GM12872 (cell line): Measurements from ENCODE around the gene PLCL2.

ENCODE experiments used
- TF ChIP-seq, protein P1 (sequence below): IDR thresholded peaks from 3 replicates; pipeline ENCODE4 v1.5.1; 2011; ENCODE audit warnings: low read depth, mild to moderate bottlenecking, low read length, moderate library complexity; ENCODE audit not compliant: insufficient read depth

PLCL2 gene

DNA sequence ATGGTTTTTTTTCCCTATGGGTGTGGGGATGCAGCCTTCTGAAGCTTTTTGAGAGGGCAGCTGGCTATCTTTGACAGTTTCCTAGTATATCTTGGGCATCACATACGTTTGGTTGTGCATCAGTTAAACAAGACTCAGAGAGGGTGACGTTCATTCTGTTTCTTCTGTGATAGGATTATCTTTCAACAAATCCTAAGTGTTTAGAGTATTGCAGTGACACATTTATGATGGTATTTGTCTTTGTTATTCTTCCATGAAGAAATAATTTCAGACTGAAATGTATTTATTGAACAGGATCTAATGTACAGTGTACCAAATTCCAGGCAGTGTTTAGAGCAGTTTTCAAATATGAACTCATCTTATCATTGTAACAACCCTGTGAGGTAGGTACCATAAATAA is 114.4 kb downstream of the PLCL2 start:
- TF ChIP-seq, protein P1, sequence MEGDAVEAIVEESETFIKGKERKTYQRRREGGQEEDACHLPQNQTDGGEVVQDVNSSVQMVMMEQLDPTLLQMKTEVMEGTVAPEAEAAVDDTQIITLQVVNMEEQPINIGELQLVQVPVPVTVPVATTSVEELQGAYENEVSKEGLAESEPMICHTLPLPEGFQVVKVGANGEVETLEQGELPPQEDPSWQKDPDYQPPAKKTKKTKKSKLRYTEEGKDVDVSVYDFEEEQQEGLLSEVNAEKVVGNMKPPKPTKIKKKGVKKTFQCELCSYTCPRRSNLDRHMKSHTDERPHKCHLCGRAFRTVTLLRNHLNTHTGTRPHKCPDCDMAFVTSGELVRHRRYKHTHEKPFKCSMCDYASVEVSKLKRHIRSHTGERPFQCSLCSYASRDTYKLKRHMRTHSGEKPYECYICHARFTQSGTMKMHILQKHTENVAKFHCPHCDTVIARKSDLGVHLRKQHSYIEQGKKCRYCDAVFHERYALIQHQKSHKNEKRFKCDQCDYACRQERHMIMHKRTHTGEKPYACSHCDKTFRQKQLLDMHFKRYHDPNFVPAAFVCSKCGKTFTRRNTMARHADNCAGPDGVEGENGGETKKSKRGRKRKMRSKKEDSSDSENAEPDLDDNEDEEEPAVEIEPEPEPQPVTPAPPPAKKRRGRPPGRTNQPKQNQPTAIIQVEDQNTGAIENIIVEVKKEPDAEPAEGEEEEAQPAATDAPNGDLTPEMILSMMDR: no peak

DNA sequence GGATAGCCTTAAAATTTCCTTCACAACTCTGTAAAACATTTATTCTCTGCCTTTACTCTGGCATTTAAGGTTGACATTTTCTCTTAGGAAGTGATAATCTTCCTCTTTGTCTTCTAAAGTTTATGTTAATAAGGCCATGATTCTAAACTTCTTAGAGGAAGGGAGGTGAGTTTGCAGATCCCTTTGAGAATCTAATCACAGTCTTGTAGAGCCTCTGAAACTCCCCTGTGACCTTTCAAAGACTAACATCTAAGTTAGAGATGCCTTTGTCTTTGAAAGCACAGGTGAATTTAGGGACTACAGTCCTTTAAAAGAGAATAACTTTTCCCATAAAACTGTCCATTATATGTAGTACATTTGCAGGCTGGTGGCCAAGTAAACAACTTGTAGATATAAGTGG is 115.1 kb downstream of the PLCL2 start:
- TF ChIP-seq, protein P1: no peak

DNA sequence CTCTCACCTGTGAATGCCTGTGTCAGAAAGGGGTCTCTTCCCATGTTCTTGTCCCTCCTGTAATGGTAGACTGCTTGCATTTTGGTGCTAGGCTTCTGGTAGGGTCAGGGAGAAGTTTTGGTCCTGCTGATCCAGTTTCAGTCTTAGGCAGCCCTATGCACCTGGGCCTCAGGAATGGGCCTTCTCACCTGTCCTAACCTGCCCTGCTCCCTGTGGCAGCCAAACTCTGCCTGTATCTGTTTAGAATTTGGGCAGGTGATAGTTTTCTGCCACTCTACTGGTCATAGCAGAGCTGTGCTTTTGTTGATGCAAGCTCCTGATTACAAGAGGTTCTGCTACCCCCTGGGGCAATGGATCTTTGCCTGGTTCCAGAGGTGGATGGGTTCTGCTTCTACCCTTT is 118.7 kb downstream of the PLCL2 start:
- TF ChIP-seq, protein P1: no peak

DNA sequence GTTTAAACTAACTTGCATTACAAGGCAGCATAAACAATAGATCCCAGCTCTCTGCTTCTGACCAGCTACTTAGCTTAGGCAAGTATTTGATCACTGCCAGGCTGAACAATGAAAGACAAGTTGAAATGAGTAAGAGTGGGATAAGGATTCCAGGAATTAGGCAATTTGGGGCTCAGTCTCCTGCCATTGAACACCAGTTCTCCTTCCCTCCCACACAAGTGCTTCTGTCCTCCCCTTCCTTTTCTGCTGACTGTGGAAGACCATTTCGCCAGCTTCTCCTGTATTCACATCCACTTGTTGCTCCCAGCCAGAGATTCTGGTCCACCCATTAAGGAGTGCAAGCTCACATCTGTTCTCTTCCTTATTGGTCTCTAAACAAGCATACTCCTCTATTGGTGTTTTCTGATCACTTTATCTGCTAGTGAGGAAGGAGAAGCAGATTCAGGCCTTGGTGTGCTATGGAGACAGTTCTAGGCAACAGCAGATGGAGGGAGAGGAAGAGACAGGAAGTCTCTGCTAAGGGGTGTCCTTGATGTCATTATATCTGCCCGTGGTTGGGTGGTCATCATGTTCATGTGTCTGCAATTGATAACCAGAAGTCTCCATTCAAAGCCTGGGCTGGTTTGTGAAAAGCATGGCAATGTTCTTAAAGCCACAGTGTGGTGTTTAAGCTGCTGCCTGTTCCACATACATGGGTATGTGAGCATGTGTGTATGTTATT is 121.5 kb downstream of the PLCL2 start:
- TF ChIP-seq, protein P1: no peak

DNA sequence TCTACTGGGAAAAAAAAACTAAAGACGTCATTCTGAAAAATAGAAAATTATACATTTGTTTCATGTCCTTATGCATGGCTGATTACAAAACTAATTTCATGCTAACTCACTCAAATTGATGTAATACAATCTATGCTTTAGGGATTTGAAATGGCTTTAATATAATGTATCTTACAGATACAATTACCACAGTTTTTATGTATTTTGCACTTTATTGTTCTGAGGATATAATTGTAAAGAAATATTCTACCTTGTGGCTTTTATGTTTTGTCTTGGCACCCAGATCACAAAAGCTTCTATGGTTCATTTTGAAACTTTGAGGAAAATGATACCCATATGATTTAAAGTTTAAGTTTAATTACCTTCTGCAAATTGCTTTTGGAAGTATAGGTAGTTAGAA is 122.5 kb downstream of the PLCL2 start:
- TF ChIP-seq, protein P1: no peak

DNA sequence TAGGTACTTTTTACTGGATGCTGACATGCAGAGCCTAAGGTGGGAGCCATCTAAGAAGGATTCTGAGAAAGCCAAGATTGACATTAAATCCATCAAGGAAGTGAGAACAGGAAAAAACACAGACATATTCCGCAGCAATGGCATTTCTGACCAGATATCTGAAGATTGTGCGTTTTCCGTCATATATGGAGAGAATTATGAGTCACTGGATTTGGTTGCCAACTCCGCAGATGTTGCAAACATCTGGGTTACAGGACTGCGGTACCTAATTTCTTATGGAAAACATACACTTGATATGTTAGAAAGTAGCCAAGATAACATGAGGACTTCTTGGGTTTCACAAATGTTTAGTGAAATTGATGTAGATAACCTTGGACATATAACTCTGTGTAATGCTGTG is 125.1 kb downstream of the PLCL2 start:
- TF ChIP-seq, protein P1: no peak

DNA sequence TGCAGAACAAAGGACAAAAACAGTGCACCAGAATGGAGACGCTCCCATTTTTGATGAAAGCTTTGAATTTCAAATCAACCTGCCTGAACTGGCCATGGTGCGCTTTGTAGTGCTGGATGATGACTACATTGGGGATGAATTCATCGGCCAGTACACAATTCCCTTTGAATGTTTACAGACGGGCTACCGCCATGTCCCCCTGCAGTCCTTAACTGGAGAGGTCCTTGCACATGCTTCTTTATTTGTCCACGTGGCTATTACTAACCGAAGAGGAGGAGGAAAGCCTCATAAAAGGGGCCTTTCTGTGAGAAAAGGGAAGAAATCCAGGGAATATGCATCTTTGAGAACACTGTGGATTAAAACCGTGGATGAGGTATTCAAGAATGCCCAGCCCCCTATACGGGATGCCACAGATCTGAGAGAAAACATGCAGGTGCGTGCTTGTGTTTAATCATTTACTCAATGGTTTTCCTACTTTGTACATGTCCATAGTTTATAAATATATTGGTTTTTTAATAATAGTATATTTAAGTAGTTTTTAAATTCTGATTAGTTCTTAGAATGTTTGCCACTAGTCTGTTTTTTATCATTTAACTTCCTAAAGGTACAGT is 127.1 kb downstream of the PLCL2 start:
- TF ChIP-seq, protein P1: no peak
